Astrocyte of the cerebellum (primary cell): ENCODE data around the gene RET.

Experiments used
- DNase-seq: peaks from one replicate; pipeline ENCODE4 v3.0.0-alpha.2; 2011; ENCODE audit warnings: low read depth
- H3K4me3 ChIP-seq: 2 replicates; pipeline ENCODE4 v1.5.1; 2011; ENCODE audit warnings: mild to moderate bottlenecking, low read depth, low read length, moderate library complexity
- CTCF ChIP-seq: IDR thresholded peaks from 2 replicates; pipeline ENCODE4 v1.5.1; 2012; ENCODE audit warnings: low read length, low read depth, moderate library complexity, mild to moderate bottlenecking; ENCODE audit errors: missing control alignments
- in situ Hi-C: cut with HindIII; loops from 2 replicates; pipeline ENCODE4 v1.10.0; 2017; ENCODE audit warnings: low sequenced_read_pairs

The RET gene

DNA sequence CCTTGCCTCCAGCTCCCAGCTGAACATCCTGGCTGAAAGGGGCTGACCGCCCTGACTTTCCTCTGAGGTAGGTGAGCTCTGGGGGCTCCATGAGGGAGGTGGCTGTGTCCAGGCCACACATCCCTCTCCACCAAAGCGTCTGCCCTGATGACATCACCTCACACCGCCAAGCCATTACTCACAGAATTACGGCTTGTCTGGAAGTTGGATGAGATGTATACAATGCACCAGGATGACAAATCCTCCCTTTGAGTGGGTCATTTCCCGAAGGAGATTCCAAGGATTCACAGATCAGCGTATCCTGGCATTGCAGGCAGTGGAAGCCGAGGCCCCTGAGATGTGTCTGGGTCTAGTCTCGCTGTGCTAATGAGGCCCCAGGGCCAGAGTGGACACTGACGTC, 15.1 kb upstream of the RET start:
- TF ChIP-seq CTCF, result no peak
- no peak overlapping the region for H3K4me3 ChIP-seq

GRCh38 chr10:43062402-43063160, 14.3 kb upstream of the RET start:
- in situ Hi-C loops, result no loop called here
- TF ChIP-seq CTCF, result no peak
- H3K4me3 ChIP-seq, result no peak overlapping the region
- no peak for DNase-seq

More for the DNA sequence above, 15.1 kb upstream of the RET start:
- no peak for DNase-seq
- in situ Hi-C loops, result no loop called here

GRCh38 chr10:43064331-43065075, 12.4 kb upstream of the RET start:
- in situ Hi-C loops, result loop anchor here (5.0 kb wide), 2 partner anchors 37 to 62 kb away; no protein-coding TSS in a partner anchor
- H3K4me3 ChIP-seq, result no peak overlapping the region
- TF ChIP-seq CTCF, result no peak
- DNase-seq, result no peak

- H3K4me3 ChIP-seq, result no peak overlapping the region
- no peak for DNase-seq
- in situ Hi-C loops, result loop anchor here (5.0 kb wide), 2 partner anchors 38 to 63 kb away; no protein-coding TSS in a partner anchor
- TF ChIP-seq CTCF, result no peak
These were observed 11.6 kb upstream of the RET start for GRCh38 chr10:43065234-43065633.

- DNase-seq, result no peak
- TF ChIP-seq CTCF, result no peak
- in situ Hi-C loops, result loop anchor here (5.0 kb wide), 2 partner anchors 38 to 63 kb away; no protein-coding TSS in a partner anchor
- H3K4me3 ChIP-seq, result no peak overlapping the region
These were observed 11.1 kb upstream of the RET start for GRCh38 chr10:43065761-43066160.

DNA sequence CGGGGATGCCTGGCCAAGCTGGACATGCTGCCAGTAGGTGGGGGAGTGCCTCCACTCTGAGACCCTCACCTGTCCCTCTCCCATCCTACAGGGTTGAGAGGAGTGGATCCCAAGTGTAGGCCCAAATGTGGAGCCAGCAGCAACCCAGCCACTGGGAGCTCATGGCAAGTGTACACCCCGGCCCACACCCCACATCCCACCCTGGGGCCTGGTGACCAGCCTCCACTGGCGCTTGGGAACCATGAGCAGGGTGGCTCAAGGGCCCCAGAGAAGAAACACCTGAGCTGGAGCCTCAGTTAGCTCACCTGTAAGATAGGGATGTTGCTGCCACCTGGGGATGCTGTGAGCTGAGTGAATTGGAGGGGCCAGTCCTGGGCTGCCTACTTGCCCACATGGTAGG, 10.4 kb upstream of the RET start:
- in situ Hi-C loops, result loop anchor here (5.0 kb wide), 2 partner anchors 39 to 64 kb away; no protein-coding TSS in a partner anchor
- DNase-seq, result no peak
- H3K4me3 ChIP-seq, result no peak overlapping the region
- no peak for TF ChIP-seq CTCF
